C1 segment of cervical spinal cord (tissue), 14 donors: ENCODE results near the gene FEV.

Experiments
- DNase-seq, 14 donors: peaks; one replicate each; lab custom pipeline; 2025; lab: John Stamatoyannopoulos, UW

The FEV gene

GRCh38 chr2:218985021-218985324, at the start of gene FEV:
Gene FEV, minus strand, starts transcription at chr2:218985184. Its CDS starts 109 bp downstream, at chr2:218985075.
- no peak for DNase-seq

GRCh38 chr2:219032051-219032745, 47.2 kb upstream of the FEV start:
- DNase-seq: no peak

GRCh38 chr2:219031005-219031738, 46.2 kb upstream of the FEV start:
- no peak for DNase-seq

DNA sequence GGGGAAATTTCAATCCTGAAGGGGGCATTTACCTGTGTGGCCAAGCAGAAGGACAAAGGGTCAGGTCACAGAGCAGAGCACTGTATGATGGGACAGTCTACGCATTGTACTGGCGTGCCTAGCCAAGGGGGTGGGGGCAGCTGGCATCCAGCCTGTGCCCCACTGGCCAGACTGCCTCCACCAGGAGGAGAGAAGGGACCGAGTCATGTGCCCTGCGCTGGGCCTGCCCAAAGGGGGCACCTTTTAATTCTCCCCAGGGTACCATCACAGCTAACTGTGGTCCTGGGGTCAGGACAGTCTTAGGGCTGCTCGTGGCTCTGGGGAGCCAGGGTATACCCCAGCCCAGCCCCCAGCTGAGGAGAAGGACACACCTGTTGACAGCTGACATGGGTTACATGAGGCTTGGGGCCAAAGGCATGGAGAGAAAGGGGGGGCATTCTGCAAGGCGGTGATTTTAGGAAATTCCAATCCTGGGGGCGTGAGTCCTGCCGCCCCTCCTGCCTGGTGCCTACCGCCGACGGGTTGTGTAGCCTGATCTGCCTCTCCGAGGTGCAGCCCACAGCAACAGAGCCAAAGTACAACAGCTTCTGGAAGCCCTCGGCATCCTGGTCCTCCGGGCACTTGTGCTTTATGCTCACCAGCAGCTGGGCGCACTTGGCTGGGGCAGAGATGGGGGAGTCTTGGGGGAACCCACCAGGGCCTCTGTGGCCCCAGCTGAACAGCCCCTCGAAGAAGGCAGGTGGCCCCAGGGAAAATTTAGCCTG, 45.4 kb upstream of the FEV start:
- no peak for DNase-seq

DNA sequence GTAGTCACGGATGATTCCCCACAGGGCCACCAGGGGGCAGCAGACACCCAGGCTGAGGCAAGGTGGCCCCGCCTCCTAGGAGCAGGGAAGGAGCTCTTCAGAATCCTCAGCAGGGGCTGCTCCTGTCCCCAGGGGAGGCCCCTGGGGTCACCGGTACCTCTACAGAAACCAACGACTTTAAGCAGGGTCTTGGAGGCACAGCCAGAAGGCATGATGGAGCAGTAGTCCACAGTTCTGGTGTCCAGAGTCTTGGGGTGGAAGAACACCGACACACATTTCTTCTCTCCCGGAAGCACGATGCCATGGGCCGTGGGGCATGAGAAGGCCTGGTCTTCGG, 44.8 kb upstream of the FEV start:
- DNase-seq: peak in 12 of 14 donors; percentile 18 to 81 (median 62)

GRCh38 chr2:219028996-219029828, 44.2 kb upstream of the FEV start:
- peak in 1 of 14 donors; percentile 20 for DNase-seq

- no peak for DNase-seq
These were observed 43.2 kb upstream of the FEV start for GRCh38 chr2:219028141-219028540.

GRCh38 chr2:219027511-219028055, 42.6 kb upstream of the FEV start:
- no peak for DNase-seq

DNA sequence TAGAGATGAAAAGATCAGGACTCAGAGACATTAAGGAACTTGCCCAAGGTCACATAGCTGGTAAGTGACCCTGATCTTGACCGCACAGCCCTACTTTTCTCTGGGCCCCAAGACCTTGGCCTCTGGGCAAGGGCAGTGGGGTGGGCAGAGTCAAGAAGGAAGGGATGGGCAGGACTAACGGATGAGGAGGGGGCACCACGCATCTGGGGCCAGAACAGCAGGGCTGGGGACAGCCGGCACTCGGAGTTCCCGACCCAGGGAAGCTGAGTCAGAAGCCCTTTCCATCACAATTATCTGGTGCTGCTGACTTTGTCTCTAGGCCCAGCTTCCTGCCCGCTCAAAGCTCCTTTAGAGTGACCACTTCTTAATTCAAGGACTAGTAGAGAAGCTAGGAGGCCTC, 42.0 kb upstream of the FEV start:
- DNase-seq: no peak

DNA sequence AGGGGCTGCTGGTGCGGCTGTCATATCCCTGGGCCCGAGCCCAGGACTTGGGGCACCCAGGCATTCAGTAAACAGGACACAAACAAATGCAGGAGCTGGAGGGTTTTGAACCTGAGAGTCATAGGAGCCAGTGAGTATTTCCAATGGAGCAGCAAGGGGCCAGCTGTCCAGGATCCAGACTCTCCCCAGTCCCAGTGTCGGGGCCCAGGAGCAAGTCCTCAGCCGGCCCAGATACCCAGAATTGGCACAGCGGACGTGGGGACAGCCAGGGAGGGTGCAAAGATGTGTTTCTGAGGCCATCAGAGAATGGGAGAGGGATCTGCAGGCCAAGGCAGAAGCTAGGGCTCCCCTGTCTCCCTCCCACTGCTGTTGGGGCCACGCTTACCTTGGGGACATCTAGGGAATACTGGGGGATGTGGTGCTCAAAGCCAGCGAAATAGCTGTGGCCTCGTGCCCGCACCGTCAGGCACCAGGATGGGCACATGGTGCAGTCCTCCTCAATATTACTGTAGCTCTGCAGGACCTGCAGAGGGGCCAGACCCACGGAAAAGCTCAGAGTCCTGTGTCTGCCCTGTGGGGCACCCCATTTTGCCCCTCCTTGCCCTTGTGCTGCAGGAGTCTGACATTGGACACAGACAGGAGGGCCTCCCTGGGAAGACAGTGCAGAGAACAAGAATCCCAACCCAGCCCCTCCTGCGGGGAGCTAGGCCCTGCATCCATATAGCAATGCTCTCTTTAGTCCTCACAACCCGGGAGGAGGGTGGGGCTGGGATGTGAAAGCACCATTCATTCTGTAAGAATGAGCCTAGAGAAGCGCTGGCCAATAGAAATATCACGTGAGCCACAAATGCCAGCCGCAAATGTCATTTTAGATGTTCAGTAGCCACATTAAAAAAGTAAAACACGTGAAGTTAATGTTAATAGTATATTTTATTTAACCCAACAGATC, 40.9 kb upstream of the FEV start:
- peak in 11 of 14 donors; percentile 11 to 66 (median 52) for DNase-seq

DNA sequence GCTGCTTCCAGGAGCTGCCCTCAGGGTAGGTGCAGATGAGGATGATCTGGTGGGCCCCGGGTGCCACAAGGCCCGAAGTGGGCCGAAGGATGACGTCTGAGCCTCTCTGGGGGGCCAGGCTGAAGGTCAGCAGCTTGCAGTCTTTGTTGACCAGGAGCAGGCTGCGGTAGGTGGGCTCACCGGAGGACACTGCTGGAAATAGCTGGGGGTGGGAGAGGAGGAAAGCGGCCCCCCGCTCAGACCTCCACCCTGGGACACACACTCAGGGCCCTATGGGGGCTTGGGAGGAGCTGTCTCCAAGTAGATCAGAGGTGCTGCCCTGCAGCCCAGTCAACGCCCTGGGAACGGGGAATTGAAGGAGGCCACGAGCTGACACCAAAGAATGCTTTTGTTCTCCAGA, 39.1 kb upstream of the FEV start:
- DNase-seq: no peak

GRCh38 chr2:219023045-219023605, 38.1 kb upstream of the FEV start:
- DNase-seq: no peak

DNA sequence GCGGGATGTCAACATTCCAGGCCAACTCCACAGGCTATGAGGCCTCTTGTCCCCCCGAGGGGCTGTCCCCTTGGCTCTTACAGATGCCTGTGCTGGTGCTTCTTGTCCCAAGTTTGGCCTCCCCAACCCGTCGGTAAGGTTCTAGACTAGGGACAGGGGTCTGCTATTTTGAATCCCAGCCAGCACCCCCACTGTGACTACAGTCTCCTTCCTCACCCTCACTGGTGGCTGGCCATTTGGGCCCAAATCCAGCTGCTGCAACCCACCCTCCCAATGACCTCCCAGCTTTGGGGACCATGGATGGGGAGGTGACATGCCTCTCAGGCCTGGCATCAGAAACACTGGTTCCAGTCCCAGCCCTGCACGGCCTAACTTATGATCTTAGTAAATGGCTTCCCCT, 37.6 kb upstream of the FEV start:
- no peak for DNase-seq

DNA sequence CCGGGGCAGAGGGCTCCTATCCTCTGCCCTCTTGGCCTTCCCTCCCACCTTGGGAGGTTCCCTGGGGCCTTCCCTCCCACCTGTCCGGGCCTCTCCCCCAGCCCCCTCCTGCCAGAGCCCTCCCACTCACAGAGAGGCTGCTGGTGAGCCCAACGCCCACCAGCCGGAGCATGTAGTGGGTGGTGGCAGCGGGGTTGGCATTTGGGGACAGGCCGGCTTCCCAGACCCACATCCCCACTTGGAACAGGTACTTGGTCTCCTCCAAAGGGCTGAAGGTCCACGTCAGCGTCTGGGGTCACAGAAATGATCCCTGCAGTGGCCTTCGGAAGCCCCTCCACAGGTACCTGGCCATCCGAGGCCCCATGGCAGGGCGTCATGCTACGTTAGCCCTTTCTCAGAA, 37.1 kb upstream of the FEV start:
- DNase-seq: no peak

GRCh38 chr2:219021591-219021990, 36.6 kb upstream of the FEV start:
- no peak for DNase-seq

- no peak for DNase-seq
These were observed 35.8 kb upstream of the FEV start for GRCh38 chr2:219020604-219021365.

GRCh38 chr2:219019436-219019835, 34.5 kb upstream of the FEV start:
- no peak for DNase-seq

GRCh38 chr2:219018726-219019125, 33.7 kb upstream of the FEV start:
- DNase-seq: no peak

DNA sequence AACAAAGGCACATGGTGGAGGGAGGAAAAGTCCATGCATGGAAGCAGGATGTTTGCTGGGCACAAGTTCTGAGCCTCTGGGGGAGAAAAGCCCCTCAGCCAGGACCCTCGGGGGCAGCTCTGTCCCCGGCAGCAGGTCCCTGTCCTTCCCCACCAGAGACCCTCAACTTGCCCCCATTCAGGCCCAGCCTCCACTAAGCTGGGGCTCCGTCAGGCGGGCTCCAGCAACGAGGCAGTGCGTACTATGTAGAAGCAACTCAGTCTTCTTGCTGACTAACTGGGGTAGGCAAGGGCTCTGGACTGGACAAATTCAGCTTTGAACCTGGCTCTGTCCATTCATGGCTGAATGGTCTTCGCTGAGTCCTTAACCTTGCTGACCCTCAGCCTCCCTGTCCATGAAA, 33.3 kb upstream of the FEV start:
- DNase-seq: no peak
